Left renal pelvis (tissue), 4 donors: ENCODE results near the gene KRTAP5-2. TPM values are rescaled to one million over a fixed set of nuclear protein-coding genes. Genes with fewer than 3 reads are reported as not detected.
"Not testable (repeated sequence)": the region's sequence is repeated elsewhere in the genome, so short reads cannot be mapped to it uniquely, and the experiment has no call there.

ENCODE experiments used
- DNase-seq, 4 donors: peaks; one replicate each; pipeline ENCODE4 v3.0.0-alpha.2; 2013; ENCODE audit warnings: low read depth in 4 of 4, low spot score in 3 of 4
- polyA plus RNA-seq, 4 donors: library from polyadenylated mRNA; unstranded; fragments of 120-200 nt; gene quantifications; one replicate each; pipeline ENCODE4 v1.2.1, GENCODE V29; 2013; ENCODE audit not compliant: insufficient read length in 4 of 4

Gene KRTAP5-2, protein sequence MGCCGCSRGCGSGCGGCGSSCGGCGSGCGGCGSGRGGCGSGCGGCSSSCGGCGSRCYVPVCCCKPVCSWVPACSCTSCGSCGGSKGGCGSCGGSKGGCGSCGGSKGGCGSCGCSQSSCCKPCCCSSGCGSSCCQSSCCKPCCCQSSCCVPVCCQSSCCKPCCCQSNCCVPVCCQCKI
- polyA plus RNA-seq: not detected

- DNase-seq: no peak
These were observed at the start of gene KRTAP5-2 for GRCh38 chr11:1597994-1598380. KRTAP5-2 (minus strand) TSS chr11:1598294; CDS start chr11:1598250, 44 bp downstream.

- not testable (repeated sequence) for DNase-seq
These were observed 48.4 kb upstream of the KRTAP5-2 start for GRCh38 chr11:1646540-1646939.

DNA sequence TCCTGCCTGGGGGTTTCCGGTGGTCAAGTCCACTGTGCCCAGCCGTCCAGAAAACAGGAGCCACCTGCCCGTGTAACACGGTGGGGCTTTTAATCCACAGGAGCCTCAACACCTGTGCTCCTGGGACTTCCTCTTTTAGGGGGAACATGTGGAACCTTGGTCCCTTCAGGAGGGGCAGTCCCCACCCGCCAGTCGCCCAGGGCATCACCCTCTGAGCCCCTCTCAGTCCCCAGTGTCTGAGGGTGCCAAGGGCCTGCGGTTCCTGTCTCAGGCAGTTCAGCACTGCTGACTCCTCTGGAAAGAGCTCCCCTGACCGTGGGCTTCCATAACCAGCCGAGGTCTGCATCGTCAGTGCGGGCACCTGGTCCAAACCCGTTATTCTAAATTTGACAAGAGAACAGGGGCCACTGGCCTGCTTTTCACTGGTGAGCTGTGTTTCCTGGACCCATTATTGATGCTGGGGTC lies 47.3 kb upstream of the KRTAP5-2 start:
- no peak for DNase-seq

DNA sequence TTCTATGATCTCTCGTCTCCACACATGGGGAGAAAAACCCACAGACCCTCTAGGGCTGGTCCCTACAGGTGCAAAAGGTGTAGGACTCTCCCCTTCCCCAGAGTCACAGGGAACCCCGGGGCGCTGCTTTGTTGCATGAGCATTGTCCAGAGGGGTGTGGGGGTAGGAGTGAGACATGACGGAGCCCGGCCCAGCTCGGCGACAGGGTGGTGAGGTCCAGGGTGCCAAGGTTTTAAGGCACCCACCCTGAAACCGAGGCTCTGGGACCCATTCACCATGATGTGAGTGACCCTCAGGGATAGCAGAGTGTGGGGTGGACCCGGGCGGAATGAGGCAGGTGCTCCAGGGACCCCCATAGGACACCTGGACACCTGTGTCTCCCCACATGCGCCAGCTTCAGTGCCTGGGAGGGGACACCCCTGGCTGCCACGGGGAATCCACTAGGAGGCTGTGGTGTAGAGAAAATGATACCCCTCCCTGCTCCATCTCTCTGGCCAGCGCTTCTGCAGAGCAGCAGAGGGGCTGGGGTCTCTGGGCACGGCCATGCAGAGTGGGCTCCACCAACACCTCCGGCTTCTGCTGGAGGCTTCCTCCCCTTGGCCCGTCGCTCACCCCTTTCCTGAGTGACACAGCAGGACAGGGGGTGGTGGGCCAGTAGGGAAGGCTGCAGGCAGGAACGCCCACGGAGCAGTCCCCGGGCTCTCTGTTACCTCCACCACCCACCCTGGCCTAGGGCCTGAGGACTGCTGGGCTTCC lies 46.7 kb upstream of the KRTAP5-2 start:
- DNase-seq: no peak

DNA sequence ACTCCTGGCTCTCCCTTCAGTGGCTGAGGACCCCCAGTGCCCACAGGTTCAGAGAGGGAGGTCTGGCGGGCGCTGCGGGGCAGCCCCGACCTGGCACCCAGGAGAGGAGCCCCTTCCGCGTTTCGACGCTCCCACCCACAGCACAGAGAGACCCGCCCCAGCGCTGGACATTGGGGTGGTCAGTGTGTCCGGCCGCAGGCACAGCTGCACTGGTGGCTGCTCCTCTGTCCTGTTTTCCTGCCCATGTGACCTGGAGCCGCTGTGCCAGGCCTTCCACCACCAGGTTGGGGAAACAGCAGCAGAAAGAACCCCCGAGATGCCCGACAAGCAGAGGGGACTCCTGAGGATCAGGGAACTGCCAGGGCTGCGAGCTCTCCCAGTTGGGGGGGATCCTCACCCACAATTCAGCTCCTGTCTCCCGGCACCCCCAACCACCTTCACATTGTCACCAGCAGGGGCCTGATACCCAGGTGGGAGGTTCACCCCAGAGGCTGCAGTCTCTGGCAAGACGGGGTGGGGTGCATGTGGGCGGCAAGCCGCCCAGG lies 45.1 kb upstream of the KRTAP5-2 start:
- no peak for DNase-seq

DNA sequence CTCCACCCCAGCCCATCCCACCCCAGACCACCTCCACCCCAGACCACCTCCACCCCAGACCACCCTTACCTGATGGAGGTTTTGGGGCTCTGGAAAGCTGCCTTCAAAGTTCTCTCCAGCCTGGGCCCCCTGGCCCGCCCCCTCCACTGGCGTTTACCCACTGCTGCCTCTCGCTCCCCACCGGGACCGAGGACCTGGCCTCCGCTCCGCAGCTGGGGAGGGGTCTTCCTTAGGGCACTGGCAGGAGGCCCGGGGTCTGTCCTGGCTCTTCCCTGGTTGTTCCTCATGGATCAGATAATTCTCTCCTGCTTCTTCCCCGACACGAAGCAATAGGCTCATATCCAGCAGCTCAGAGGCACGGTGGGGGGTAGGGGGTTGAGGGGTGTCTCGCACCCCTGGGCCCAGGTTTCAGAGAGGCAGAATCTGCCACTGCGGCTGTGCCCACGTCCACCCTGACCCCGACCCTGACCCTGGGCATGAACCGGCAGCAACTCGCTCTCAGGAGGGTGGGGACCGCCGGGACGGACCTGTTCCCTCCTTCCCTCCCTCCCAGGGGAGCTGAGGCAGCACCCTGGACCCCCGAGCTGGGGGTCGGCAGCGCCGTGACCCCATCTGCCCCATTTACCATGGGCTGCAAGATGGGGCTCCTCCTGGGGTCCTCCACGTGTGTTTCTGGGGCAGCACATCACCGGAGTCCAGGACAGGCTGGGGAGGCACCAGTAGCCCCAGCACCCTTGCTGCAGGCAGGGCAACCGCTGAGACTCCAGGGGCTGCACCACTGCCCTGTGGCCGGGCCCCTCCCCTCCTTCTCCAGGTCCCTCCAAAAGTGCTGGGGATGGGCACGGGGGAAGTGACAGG lies 44.4 kb upstream of the KRTAP5-2 start:
- no peak for DNase-seq

DNA sequence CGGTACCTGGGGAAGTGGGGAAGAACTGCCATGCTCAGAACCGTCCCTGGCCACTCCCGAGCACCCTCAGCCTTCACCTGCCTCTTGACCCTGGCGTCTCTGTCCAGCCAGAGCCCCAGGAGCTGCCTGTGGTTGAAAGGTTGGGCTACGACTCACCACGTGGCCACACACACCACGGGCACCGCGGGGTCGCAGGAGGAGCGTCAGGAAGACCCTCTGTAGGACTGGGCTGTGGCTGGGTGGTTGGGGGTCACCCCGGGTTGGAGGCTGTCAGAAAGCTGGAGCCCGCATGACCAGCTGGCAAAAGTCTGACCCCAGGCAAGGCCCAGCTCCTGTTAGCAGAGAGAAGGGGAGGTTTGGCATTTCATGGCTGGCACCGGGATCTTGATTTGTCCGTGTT lies 43.0 kb upstream of the KRTAP5-2 start:
- no peak for DNase-seq

- no peak for DNase-seq
These were observed 42.2 kb upstream of the KRTAP5-2 start for GRCh38 chr11:1640076-1640946.

GRCh38 chr11:1639666-1640065 lies 41.6 kb upstream of the KRTAP5-2 start:
- no peak for DNase-seq

- DNase-seq: no peak
These were observed 41.1 kb upstream of the KRTAP5-2 start for GRCh38 chr11:1639102-1639620.

DNA sequence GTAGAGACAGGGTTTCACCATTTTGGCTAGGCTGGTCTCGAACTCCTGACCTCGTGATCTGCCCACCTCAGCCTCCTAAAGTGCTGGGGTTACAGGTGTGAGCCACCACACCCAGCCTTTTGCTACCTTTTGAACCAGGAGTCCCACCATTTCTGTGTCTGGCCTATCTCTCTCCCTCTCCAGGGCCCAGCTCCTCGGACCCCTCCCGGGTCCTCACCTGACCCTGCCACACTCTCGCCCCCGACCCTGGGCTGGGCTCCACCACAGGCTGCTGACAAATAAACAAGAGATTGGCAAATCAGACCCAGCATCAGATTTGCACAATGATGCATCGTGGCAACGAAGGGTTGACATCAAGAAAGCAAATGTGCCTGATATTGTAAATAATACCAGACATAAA lies 40.2 kb upstream of the KRTAP5-2 start:
- no peak for DNase-seq

DNA sequence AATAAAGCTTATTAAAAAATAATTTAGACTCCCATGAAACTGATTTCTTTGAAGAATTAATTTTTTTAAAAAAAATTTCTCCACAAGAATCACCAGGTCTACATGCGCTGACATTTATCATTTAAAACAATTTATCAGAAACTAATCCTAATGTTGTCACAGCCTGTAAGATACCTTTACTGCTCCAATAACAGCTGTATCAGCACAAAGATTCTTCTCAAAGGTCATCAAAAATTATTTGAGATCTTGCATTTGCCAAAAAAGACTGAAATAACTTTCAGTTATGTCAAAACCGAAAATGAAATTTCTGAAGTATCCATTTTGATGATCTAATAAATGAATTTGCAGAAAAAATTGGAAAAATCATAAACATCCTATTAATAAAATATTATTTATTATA lies 39.5 kb upstream of the KRTAP5-2 start:
- no peak for DNase-seq

- no peak for DNase-seq
These were observed 38.3 kb upstream of the KRTAP5-2 start for GRCh38 chr11:1636291-1636950.

DNA sequence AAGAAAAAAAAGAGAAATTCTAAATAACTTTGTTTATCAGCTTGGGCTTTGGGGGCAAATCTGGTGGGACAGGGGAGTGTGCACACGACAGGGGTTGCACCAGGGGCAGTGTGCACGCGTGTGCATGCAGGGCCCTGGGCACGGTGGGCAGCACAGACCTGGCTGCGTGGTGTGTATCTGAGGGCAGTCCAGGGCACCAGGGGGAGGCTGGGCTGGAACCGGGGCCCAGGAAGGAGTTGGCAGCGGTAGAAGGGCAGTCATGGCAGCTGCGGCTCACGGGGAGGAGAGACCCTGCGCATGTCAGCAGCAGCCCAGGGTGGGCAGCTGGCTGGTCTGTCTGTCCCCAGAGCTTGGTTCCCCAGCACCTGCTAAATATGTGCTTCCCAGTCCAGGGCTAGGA lies 35.8 kb upstream of the KRTAP5-2 start:
- no peak for DNase-seq

DNA sequence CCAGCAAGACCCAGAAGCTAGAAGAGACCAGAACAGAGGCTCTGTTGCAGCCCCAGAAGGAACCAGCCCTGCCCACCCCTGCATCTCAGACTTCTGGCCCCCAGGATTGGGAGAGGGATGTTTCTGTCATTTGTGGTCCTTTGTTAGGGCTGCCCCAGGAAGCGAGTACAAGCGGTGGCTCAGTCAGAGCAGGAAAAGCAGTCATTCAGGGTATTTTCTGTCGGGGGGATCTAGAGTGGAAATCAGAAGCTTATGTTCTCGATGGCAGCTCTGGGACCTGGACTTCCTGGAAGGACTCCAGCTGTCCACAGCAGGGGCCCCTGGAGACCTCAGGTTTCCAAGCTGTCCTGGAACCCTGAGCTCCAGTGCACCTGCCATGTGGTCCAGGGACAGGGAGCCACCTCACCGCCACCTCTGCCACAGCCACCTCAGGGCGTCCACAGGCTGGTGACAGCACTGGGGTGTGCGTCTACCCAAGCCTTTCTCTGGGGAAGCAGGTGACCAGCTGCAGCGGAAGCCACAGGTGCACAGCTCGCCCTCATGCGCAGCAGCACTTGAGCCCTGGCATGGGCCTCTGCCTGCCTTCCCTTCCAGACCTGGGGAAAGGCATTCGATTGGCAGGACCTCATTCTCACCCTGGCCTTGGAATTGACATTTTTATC lies 34.1 kb upstream of the KRTAP5-2 start:
- DNase-seq: no peak

DNA sequence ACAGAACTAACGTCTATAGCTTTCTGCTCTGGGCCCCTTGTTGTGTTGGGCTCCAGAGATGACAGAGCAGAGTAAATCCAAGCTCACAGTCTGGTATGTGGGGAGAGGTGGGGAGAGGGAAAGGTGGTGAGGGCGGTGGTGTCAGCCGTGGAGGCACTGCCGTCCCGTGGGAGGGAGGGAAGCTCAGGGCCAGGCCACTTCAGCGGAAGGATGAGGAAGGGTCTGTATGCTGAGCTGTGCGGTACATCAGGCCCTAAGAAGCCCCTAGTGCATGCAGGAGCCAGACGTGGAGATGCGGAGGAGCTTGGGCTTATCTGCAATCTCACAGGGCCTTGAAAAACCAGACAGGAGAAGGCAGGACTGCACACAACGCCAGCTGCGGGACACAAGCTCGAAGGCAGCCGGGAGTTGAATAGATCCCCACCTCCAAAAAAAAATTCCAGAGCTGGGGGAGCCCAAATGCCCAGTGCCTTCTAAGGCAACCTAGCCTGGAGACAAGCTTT lies 33.0 kb upstream of the KRTAP5-2 start:
- no peak for DNase-seq

GRCh38 chr11:1630271-1630670 lies 32.2 kb upstream of the KRTAP5-2 start:
- no peak for DNase-seq

- no peak for DNase-seq
These were observed 31.5 kb upstream of the KRTAP5-2 start, which contains the start of gene KRTAP5-5 for GRCh38 chr11:1629326-1630185. KRTAP5-5 (plus strand) TSS chr11:1629775; CDS start chr11:1629841, 66 bp downstream.
